K562 (cell line): Measurements from ENCODE around the gene DNAJC11.

ENCODE experiments used
- PCBP2 ChIP-seq: fragments of 200-400 bp; formaldehyde crosslinking; IDR thresholded peaks from 2 replicates; pipeline ENCODE4 v1.6.1; 2018; ENCODE audit warnings: low read length, low read depth, mild to moderate bottlenecking, moderate library complexity; ENCODE audit not compliant: poor library complexity, severe bottlenecking
- ZNF780A ChIP-seq: fragments of 250-450 bp; sonication (Bioruptor Pico); IDR thresholded peaks from 2 replicates; pipeline ENCODE4 v1.5.0; 2021; ENCODE audit warnings: mild to moderate bottlenecking

GRCh38 chr1:6635161-6635909, 66.3 kb downstream of the DNAJC11 start:
- no peak for TF ChIP-seq ZNF780A
- TF ChIP-seq PCBP2 = no peak
